ENCODE measurements around the gene PRICKLE1. TPM values are rescaled to one million over a fixed set of nuclear protein-coding genes. Genes with fewer than 3 reads are reported as not detected.

PRICKLE1 gene
- polyA plus RNA-seq, 1 donor (not counting 4 experiments of a cell fraction or from before 2014, with no cell fraction given): 3.5 TPM

GRCh38 chr12:42472376-42472775, 117.2 kb downstream of the PRICKLE1 start:
- no peak overlapping the region for H3K9ac ChIP-seq (ENCODE audit: control insufficient read depth, extremely low read depth, insufficient read depth, low read length)
- no peaks in the 10 kb centered on the region for H3K9me1 ChIP-seq (ENCODE audit: control insufficient read depth, extremely low read depth, insufficient read depth, low read length)
- TF ChIP-seq EZH2 (IDR thresholded peaks at IDR 0.05; ENCODE audit: low read length) (no peak), CTCF (optimal IDR thresholded peaks at IDR 0.05 in 1 of 3, IDR thresholded peaks at IDR 0.05 in 1 of 3, conservative IDR thresholded peaks at IDR 0.05 in 1 of 3; ENCODE audit: extremely low read depth in 1 of 3, insufficient read depth in 2 of 3, low read length in 3 of 3) (no peak)
- H2AFZ ChIP-seq (ENCODE audit: control insufficient read depth, low read length): no peak overlapping the region
- no peaks in the 10 kb centered on the region for H3K27me3 ChIP-seq (ENCODE audit: control insufficient read depth, extremely low read depth, insufficient read depth, low read length)
- H3K36me3 ChIP-seq (ENCODE audit: control insufficient read depth in 2 of 2, extremely low read depth in 1 of 2, insufficient read depth in 2 of 2, low read length in 2 of 2): peaks cover 2 to 4% of the 10 kb centered on the region in 2 experiments
- no peaks in the 10 kb centered on the region for H4K20me1 ChIP-seq (ENCODE audit: control insufficient read depth, extremely low read depth, insufficient read depth, low read length)
- H3K4me1 ChIP-seq (ENCODE audit: control insufficient read depth, extremely low read depth, insufficient read depth, low read length): peaks cover 29% of the 10 kb centered on the region
- peaks cover 7% of the 10 kb centered on the region for H3K79me2 ChIP-seq (ENCODE audit: control insufficient read depth, insufficient read depth, low read length)
- DNase-seq (ENCODE audit: low read depth, low spot score) (no peak), FAIRE-seq (no peak)
- H3K4me2 ChIP-seq (ENCODE audit: control insufficient read depth, extremely low read depth, insufficient read depth, low read depth, low read length): no peak overlapping the region
- H3K27ac ChIP-seq (ENCODE audit: control insufficient read depth, insufficient read depth, low read length): no peak overlapping the region
- H3K4me3 ChIP-seq (ENCODE audit: control insufficient read depth in 2 of 3, extremely low read depth in 1 of 3, insufficient read depth in 2 of 3, low read depth in 1 of 3, low read length in 3 of 3): no peak overlapping the region
- no peaks in the 10 kb centered on the region for H3K9me3 ChIP-seq (ENCODE audit: control insufficient read depth, low read depth, low read length)
- dilution Hi-C loops (cut with MboI; ENCODE audit: extremely low pct_ligation_motif_present, low sequenced_read_pairs): no loop called here

GRCh38 chr12:42469355-42470175, 120.0 kb downstream of the PRICKLE1 start:
- Histone ChIP-seq H3K27ac (ENCODE audit: control insufficient read depth, insufficient read depth, low read length) (no peak overlapping the region), H2AFZ (ENCODE audit: control insufficient read depth, low read length) (no peak overlapping the region), H3K9me1 (ENCODE audit: control insufficient read depth, extremely low read depth, insufficient read depth, low read length) (no peaks in the 10 kb centered on the region), H3K4me2 (ENCODE audit: control insufficient read depth, extremely low read depth, insufficient read depth, low read depth, low read length) (no peak overlapping the region), H3K4me1 (ENCODE audit: control insufficient read depth, extremely low read depth, insufficient read depth, low read length) (peaks cover 18% of the 10 kb centered on the region), H3K27me3 (ENCODE audit: control insufficient read depth, extremely low read depth, insufficient read depth, low read length) (no peaks in the 10 kb centered on the region), H3K9ac (ENCODE audit: control insufficient read depth, extremely low read depth, insufficient read depth, low read length) (no peak overlapping the region), H3K4me3 (ENCODE audit: control insufficient read depth in 2 of 3, extremely low read depth in 1 of 3, insufficient read depth in 2 of 3, low read depth in 1 of 3, low read length in 3 of 3) (no peak overlapping the region), H3K9me3 (ENCODE audit: control insufficient read depth, low read depth, low read length) (no peaks in the 10 kb centered on the region), H3K79me2 (ENCODE audit: control insufficient read depth, insufficient read depth, low read length) (no peaks in the 10 kb centered on the region), H3K36me3 (ENCODE audit: control insufficient read depth in 2 of 2, extremely low read depth in 1 of 2, insufficient read depth in 2 of 2, low read length in 2 of 2) (peaks cover 3 to 9% of the 10 kb centered on the region in 2 experiments), H4K20me1 (ENCODE audit: control insufficient read depth, extremely low read depth, insufficient read depth, low read length) (no peaks in the 10 kb centered on the region)
- dilution Hi-C loops (cut with MboI; ENCODE audit: extremely low pct_ligation_motif_present, low sequenced_read_pairs): no loop called here
- no peak for TF ChIP-seq CTCF (optimal IDR thresholded peaks at IDR 0.05 in 1 of 3, IDR thresholded peaks at IDR 0.05 in 1 of 3, conservative IDR thresholded peaks at IDR 0.05 in 1 of 3; ENCODE audit: extremely low read depth in 1 of 3, insufficient read depth in 2 of 3, low read length in 3 of 3)
- TF ChIP-seq EZH2 (IDR thresholded peaks at IDR 0.05; ENCODE audit: low read length): no peak
- no peak for FAIRE-seq
- DNase-seq (ENCODE audit: low read depth, low spot score): no peak
